H1 (cell line): Measurements from ENCODE around the gene UBE2A. TPM values are rescaled to one million over a fixed set of nuclear protein-coding genes. Genes with fewer than 3 reads are reported as not detected.

Source experiments
- ATF2 ChIP-seq: IDR thresholded peaks from 2 replicates; pipeline ENCODE4 v1.6.1; 2012; ENCODE audit warnings: low read length, inconsistent platforms
- ATF3 ChIP-seq: IDR thresholded peaks from 2 replicates; pipeline ENCODE4 v1.6.1; 2011; ENCODE audit warnings: low read depth, mild to moderate bottlenecking, low read length; ENCODE audit not compliant: insufficient read depth
- CBX5 ChIP-seq: fragments of 300-800, 300-1000 bp; sonication (generic); IDR thresholded peaks from 2 replicates; pipeline ENCODE4 v1.7.1; 2016; ENCODE audit warnings: antibody characterized with exemption, low read length, low read depth
- CBX8 ChIP-seq: fragments of 300-800, 300-1000 bp; sonication (generic); IDR thresholded peaks from 2 replicates; pipeline ENCODE4 v1.7.1; 2016; ENCODE audit warnings: low read depth, low read length, borderline replicate concordance
- CEBPB ChIP-seq: IDR thresholded peaks from 2 replicates; pipeline ENCODE4 v1.6.1; 2012; ENCODE audit warnings: low read depth, low read length
- CREB1 ChIP-seq: IDR thresholded peaks from 2 replicates; pipeline ENCODE4 v1.6.1; 2012; ENCODE audit warnings: inconsistent platforms
- CTCF ChIP-seq, 3 experiments: IDR thresholded peaks; 1 replicate in 2 of 3; 2 replicates in 1 of 3; pipeline versions ENCODE4 v1.5.1 to v1.6.1; 2011; ENCODE audit warnings: low read length in 3 of 3, mild to moderate bottlenecking in 3 of 3, inconsistent platforms in 2 of 3, low read depth in 1 of 3, moderate library complexity in 1 of 3; ENCODE audit not compliant: insufficient read depth in 1 of 3; ENCODE audit errors: control extremely low read depth in 1 of 3
- E2F6 ChIP-seq: IDR thresholded peaks from 2 replicates; pipeline ENCODE4 v1.6.1; 2012; ENCODE audit warnings: inconsistent platforms
- JUN ChIP-seq: IDR thresholded peaks from 2 replicates; pipeline ENCODE4 v1.6.1; 2011; ENCODE audit warnings: low read depth, mild to moderate bottlenecking, improper control_type of control experiment, low read length
- JUND ChIP-seq: IDR thresholded peaks from 2 replicates; pipeline ENCODE4 v1.6.1; 2011; ENCODE audit warnings: mild to moderate bottlenecking, improper control_type of control experiment, low read length
- RAD21 ChIP-seq, 2 experiments: IDR thresholded peaks in 1 of 2; conservative IDR thresholded peaks in 1 of 2; 2 replicates each; pipeline ENCODE4 v1.6.1; 2011; ENCODE audit warnings: low read depth in 2 of 2, low read length in 2 of 2, improper control_type of control experiment in 1 of 2, inconsistent platforms in 1 of 2, mild to moderate bottlenecking in 1 of 2, moderate library complexity in 1 of 2
- RBBP5 ChIP-seq: IDR thresholded peaks from 2 replicates; pipeline ENCODE4 v1.7.1; 2012; ENCODE audit warnings: low read depth, mild to moderate bottlenecking, inconsistent platforms, low read length, moderate library complexity, borderline replicate concordance
- RNF2 ChIP-seq: fragments of 200-900, 300-1000 bp; sonication (generic); IDR thresholded peaks from 2 replicates; pipeline ENCODE4 v1.7.1; 2016; ENCODE audit warnings: borderline replicate concordance, low read depth, mild to moderate bottlenecking, antibody characterized with exemption, low read length; ENCODE audit not compliant: poor library complexity, severe bottlenecking; ENCODE audit errors: missing control alignments
- SAP30 ChIP-seq: fragments of 300-600 bp; sonication (generic); IDR thresholded peaks from 2 replicates; pipeline ENCODE4 v1.7.1; 2012; ENCODE audit warnings: low read length, moderate library complexity, mild to moderate bottlenecking, inconsistent platforms; ENCODE audit not compliant: insufficient read depth, insufficient replicate concordance
- SP1 ChIP-seq: IDR thresholded peaks from 2 replicates; pipeline ENCODE4 v1.6.1; 2011; ENCODE audit warnings: low read depth, low read length
- SP2 ChIP-seq: IDR thresholded peaks from 2 replicates; pipeline ENCODE4 v1.6.1; 2012; ENCODE audit warnings: mild to moderate bottlenecking, low read length, inconsistent platforms
- SP4 ChIP-seq: IDR thresholded peaks from 2 replicates; pipeline ENCODE4 v1.6.1; 2012; ENCODE audit warnings: low read length, inconsistent platforms
- SRF ChIP-seq: IDR thresholded peaks from 2 replicates; pipeline ENCODE4 v1.6.1; 2011; ENCODE audit warnings: mild to moderate bottlenecking, low read depth, low read length, moderate library complexity
- TAF1 ChIP-seq: IDR thresholded peaks from 2 replicates; pipeline ENCODE4 v1.6.1; 2011; ENCODE audit warnings: mild to moderate bottlenecking, low read depth, low read length
- polyA plus RNA-seq, 7 experiments: library from polyadenylated mRNA; depleted of rRNA in 3 of 7; stranded (reverse) in 5 of 7; unstranded in 2 of 7; fragments of >200 nt in 5 of 7; fragments of 200-250 nt in 2 of 7; gene quantifications; 1 replicate in 5 of 7; 2 replicates in 1 of 7; 4 replicates in 1 of 7; pipeline versions ENCODE4 v1.2.1 to v1.2.3, GENCODE V29; 2011 to 2013; ENCODE audit warnings: missing spikeins in 2 of 7, mixed read lengths in 2 of 7
- total RNA-seq: library from RNA; stranded (reverse); fragmentation: NEBNext Ultra II Directional; extraction: Animal tissue kit (Norgen Biotek cat#: 25700); gene quantifications from 2 replicates; pipeline ENCODE4 v1.2.1, GENCODE V29; 2021

UBE2A gene
- total and polyA plus RNA-seq, 2 of the 8 experiments (the other 6 are each of a cell fraction or from before 2014, with no cell fraction given): 24.8 to 43.9 TPM

GRCh38 chrX:119565107-119565663 lies 9.2 kb upstream of the UBE2A start, which contains the start of gene STEEP1 (continued):
- no peak for TF ChIP-seq E2F6
- no peak for TF ChIP-seq RBBP5
- TF ChIP-seq ATF3: peak; percentile 90
- TF ChIP-seq JUND: peak; percentile 87
- TF ChIP-seq CBX8: no peak
- no peak for TF ChIP-seq SP2
- no peak for TF ChIP-seq RAD21 (IDR thresholded peaks at IDR 0.05 in 1 of 2, conservative IDR thresholded peaks at IDR 0.05 in 1 of 2; ENCODE audit: low read depth in 2 of 2, low read length in 2 of 2)
- TF ChIP-seq SP4: no peak
- TF ChIP-seq SAP30: no peak
- TF ChIP-seq CTCF (IDR thresholded peaks at IDR 0.05; ENCODE audit: control extremely low read depth in 1 of 3, insufficient read depth in 1 of 3, low read depth in 1 of 3, low read length in 3 of 3): no peak
- no peak for TF ChIP-seq JUN
- 0 out of 2 replicates have a peak, but pooled peaks have one; percentile 36 for TF ChIP-seq SP1
- peak; percentile 95 for TF ChIP-seq CREB1
- no peak for TF ChIP-seq CBX5
- no peak for TF ChIP-seq ATF2
- TF ChIP-seq CEBPB: no peak
- TF ChIP-seq RNF2: no peak
- peak; percentile 65 for TF ChIP-seq SRF
- TF ChIP-seq TAF1: peak; percentile 83
